A549 (cell line): Measurements from ENCODE around the gene LAPTM5. TPM values are rescaled to one million over a fixed set of nuclear protein-coding genes. Genes with fewer than 3 reads are reported as not detected.

Source experiments
- ATAC-seq, 2 experiments: fragments of 200-7000 bp in 1 of 2; fragments of >200 bp in 1 of 2; cut with Nextera tagmentation in 1 of 2; cut with Tn5 transposase in 1 of 2; 3 replicates each; pipeline versions ENCODE4 v1.8.0 to v1.9.1; 2018 to 2020; ENCODE audit warnings: mild to moderate bottlenecking in 1 of 2, moderate library complexity in 1 of 2
- CTCF ChIA-PET: fragments of 300-600 bp; sonication (Branson Sonifier 250); formaldehyde crosslinking; extraction: SDS; loops from one replicate; lab custom pipeline; 2021; ENCODE audit warnings: antibody characterized with exemption, inconsistent platforms; lab: Yijun Ruan, JAX
- POLR2A ChIA-PET: fragments of 350-600 bp; formaldehyde crosslinking; extraction: SDS; loops from one replicate; lab custom pipeline; 2021; ENCODE audit warnings: antibody characterized with exemption, inconsistent platforms; lab: Yijun Ruan, JAX
- DNase-seq, 2 experiments: peaks; one replicate each; pipeline versions ENCODE4 v3.0.0 to v3.0.0-alpha.2; 2011 to 2016; ENCODE audit warnings: low read depth in 1 of 2, low spot score in 1 of 2
- FAIRE-seq: peaks from 2 replicates; lab custom pipeline; 2011; peaks lifted over from hg19 to GRCh38; lab: Jason Lieb, UNC
- H3K27ac ChIP-seq, 2 experiments: fragments of >200 bp; sonication (Bioruptor Twin); formaldehyde crosslinking; 3 replicates each; pipeline ENCODE4 v1.5.1; 2016 to 2017
- H3K4me1 ChIP-seq: fragments of >200 bp; sonication (Bioruptor Twin); formaldehyde crosslinking; 3 replicates; pipeline ENCODE4 v1.6.1; 2016
- H3K4me2 ChIP-seq: fragments of >200 bp; sonication (Bioruptor Twin); formaldehyde crosslinking; 3 replicates; pipeline ENCODE4 v1.6.1; 2016
- H3K4me3 ChIP-seq: fragments of >200 bp; sonication (Bioruptor Twin); formaldehyde crosslinking; 3 replicates; pipeline ENCODE4 v1.5.1; 2016
- H3K9me3 ChIP-seq: fragments of >200 bp; sonication (Bioruptor Twin); formaldehyde crosslinking; 3 replicates; pipeline ENCODE4 v1.6.1; 2016
- ATOH8 ChIP-seq: fragments of 250-450 bp; sonication (Bioruptor Pico); IDR thresholded peaks from 2 replicates; pipeline ENCODE4 v1.5.0; 2020; ENCODE audit warnings: low read depth, mild to moderate bottlenecking, moderate library complexity
- BHLHE40 ChIP-seq: IDR thresholded peaks from 2 replicates; pipeline ENCODE4 v1.6.1; 2012; ENCODE audit warnings: low read depth, low read length, inconsistent platforms
- EHF ChIP-seq: fragments of 250-450 bp; sonication (Bioruptor Pico); IDR thresholded peaks from 2 replicates; pipeline ENCODE4 v1.5.0; 2020; ENCODE audit warnings: mild to moderate bottlenecking
- FOSL2 ChIP-seq, 2 experiments: fragments of 450-650 bp in 1 of 2; fragments of >200 bp in 1 of 2; sonication (Bioruptor Twin) in 1 of 2; formaldehyde crosslinking; IDR thresholded peaks; 2 replicates each; pipeline versions ENCODE4 v1.5.0 to v1.6.1; 2016 to 2020; ENCODE audit warnings: mild to moderate bottlenecking in 1 of 2, moderate library complexity in 1 of 2
- FOXS1 ChIP-seq: fragments of 250-450 bp; sonication (Bioruptor Pico); IDR thresholded peaks from 2 replicates; pipeline ENCODE4 v1.5.0; 2020; ENCODE audit warnings: mild to moderate bottlenecking, moderate library complexity
- HDAC2 ChIP-seq: fragments of 200-600 bp; sonication (generic); IDR thresholded peaks from 2 replicates; pipeline ENCODE4 v1.6.1; 2016
- HES2 ChIP-seq: fragments of >200 bp; sonication (Bioruptor Twin); formaldehyde crosslinking; IDR thresholded peaks from 2 replicates; pipeline ENCODE4 v1.6.1; 2016
- HEYL ChIP-seq: fragments of 250-450 bp; sonication (Bioruptor Pico); IDR thresholded peaks from 2 replicates; pipeline ENCODE4 v1.8.0; 2021; ENCODE audit warnings: mild to moderate bottlenecking, moderate library complexity
- HOXB5 ChIP-seq: fragments of 250-450 bp; sonication (Bioruptor Pico); IDR thresholded peaks from 2 replicates; pipeline ENCODE4 v1.5.0; 2020; ENCODE audit warnings: mild to moderate bottlenecking, moderate library complexity
- JUNB ChIP-seq: fragments of >200 bp; sonication (Bioruptor Twin); formaldehyde crosslinking; IDR thresholded peaks from 2 replicates; pipeline ENCODE4 v1.6.1; 2016
- KDM1A ChIP-seq: fragments of 200-600 bp; sonication (generic); IDR thresholded peaks from 2 replicates; pipeline ENCODE4 v1.6.1; 2016; ENCODE audit warnings: low read depth, mild to moderate bottlenecking
- KDM5A ChIP-seq: fragments of 200-600 bp; sonication (generic); IDR thresholded peaks from 2 replicates; pipeline ENCODE4 v1.6.1; 2016; ENCODE audit warnings: antibody characterized with exemption, mild to moderate bottlenecking
- MAFK ChIP-seq: fragments of 450-650 bp; IDR thresholded peaks from 2 replicates; pipeline ENCODE4 v1.6.1; 2014; ENCODE audit not compliant: partially characterized antibody
- MAZ ChIP-seq: fragments of 150-350 bp; IDR thresholded peaks from 2 replicates; pipeline ENCODE4 v1.6.1; 2014; ENCODE audit warnings: antibody characterized with exemption, low read depth, low read length, borderline replicate concordance
- MYC ChIP-seq: IDR thresholded peaks from 2 replicates; pipeline ENCODE4 v1.6.1; 2012; ENCODE audit warnings: mild to moderate bottlenecking, inconsistent platforms, low read length, improper control_type of control experiment, borderline replicate concordance
- NR3C1 ChIP-seq: fragments of >200 bp; sonication (Bioruptor Twin); formaldehyde crosslinking; IDR thresholded peaks from 3 replicates; pipeline ENCODE4 v1.6.1; 2017
- PBX3 ChIP-seq: IDR thresholded peaks from 2 replicates; pipeline ENCODE4 v1.6.1; 2012
- RAD21 ChIP-seq, 2 experiments: fragments of >200 bp in 1 of 2; sonication (Bioruptor Twin) in 1 of 2; formaldehyde crosslinking in 1 of 2; IDR thresholded peaks in 1 of 2; conservative IDR thresholded peaks in 1 of 2; 2 replicates in 1 of 2; 3 replicates in 1 of 2; pipeline ENCODE4 v1.6.1; 2012 to 2018; ENCODE audit warnings: inconsistent platforms in 1 of 2
- RARB ChIP-seq: fragments of 250-450 bp; sonication (Bioruptor Pico); IDR thresholded peaks from 2 replicates; pipeline ENCODE4 v1.8.0; 2021; ENCODE audit warnings: mild to moderate bottlenecking, moderate library complexity
- RCOR1 ChIP-seq: fragments of 150-350 bp; IDR thresholded peaks from 2 replicates; pipeline ENCODE4 v1.6.1; 2014; ENCODE audit warnings: antibody characterized with exemption, low read length, low read depth
- RFX5 ChIP-seq: fragments of 450-650 bp; IDR thresholded peaks from 2 replicates; pipeline ENCODE4 v1.7.1; 2014; ENCODE audit warnings: antibody characterized with exemption, mild to moderate bottlenecking, moderate library complexity
- SMC3 ChIP-seq: fragments of >200 bp; sonication (Bioruptor Twin); formaldehyde crosslinking; IDR thresholded peaks from 3 replicates; pipeline ENCODE4 v1.6.1; 2018; ENCODE audit warnings: inconsistent platforms
- ZNF302 ChIP-seq: fragments of 250-450 bp; sonication (Bioruptor Pico); IDR thresholded peaks from 2 replicates; pipeline ENCODE4 v1.9.0; 2021; ENCODE audit warnings: inconsistent platforms, mild to moderate bottlenecking, moderate library complexity
- WGBS: methylation state at CpG from one replicate; pipeline ENCODE4 v1.1.6; 2017; ENCODE audit errors: missing lambda C conversion rate; 5-methylcytosine and 5-hydroxymethylcytosine counted together
- polyA plus RNA-seq, 4 experiments: library from polyadenylated mRNA; depleted of rRNA in 3 of 4; stranded (reverse); fragments of >200 nt; fragmentation: RNase III in 1 of 4; extraction: RNeasy Plus Mini Kit Qiagen cat#74134 plus additional on column Dnase treatment in 1 of 4; gene quantifications; 2 replicates in 3 of 4; 3 replicates in 1 of 4; pipeline ENCODE4 v1.2.3, GENCODE V29; 2011 to 2017

LAPTM5 gene
- polyA plus RNA-seq, 2 of the 4 experiments (the other 2 are of a cell fraction): 0.06 to 0.22 TPM

- H3K4me3 ChIP-seq: no peak overlapping the region
- no peaks in the 10 kb centered on the region for H3K9me3 ChIP-seq
- ChIA-PET CTCF (interaction anchor here (0.6 to 2.7 kb wide), 2 partner anchors 11 to 306 kb away, joined by 3 to 33 read pairs; no protein-coding TSS in a partner anchor), POLR2A (no interaction called here)
- H3K27ac ChIP-seq: no peak overlapping the region
- TF ChIP-seq MYC (no peak), KDM1A (no peak), FOSL2 (IDR thresholded peaks at IDR 0.05) (no peak), FOSL2 (CRISPR knock-in tag; IDR thresholded peaks at IDR 0.05) (no peak), RCOR1 (no peak), PBX3 (no peak), BHLHE40 (no peak), FOXS1 (CRISPR knock-in tag) (no peak), SMC3 (no peak)
- 64% methylated on average over 10 of the region's 10 CpGs for WGBS
- FAIRE-seq: no peak
- no peaks in the 10 kb centered on the region for H3K4me1 ChIP-seq
- no peak for DNase-seq
- no peak overlapping the region for H3K4me2 ChIP-seq
- ATAC-seq: no peak
Measured at GRCh38 chr1:30731109-30731805, 26.3 kb downstream of the LAPTM5 start.

GRCh38 chr1:30730346-30731108 lies 27.0 kb downstream of the LAPTM5 start:
- no peak overlapping the region for H3K27ac ChIP-seq
- DNase-seq (no peak), ATAC-seq (no peak), FAIRE-seq (no peak)
- CTCF ChIA-PET: interaction anchor here (0.7 to 2.7 kb wide), 3 partner anchors 10 to 181 kb away, joined by 3 to 33 read pairs (median 8); no protein-coding TSS in a partner anchor
- H3K4me1 ChIP-seq: no peaks in the 10 kb centered on the region
- no peak overlapping the region for H3K4me2 ChIP-seq
- no peak for TF ChIP-seq HDAC2
- no peak for TF ChIP-seq NR3C1
- no peak for TF ChIP-seq KDM1A
- TF ChIP-seq EHF (CRISPR knock-in tag): no peak
- no peak for TF ChIP-seq KDM5A
- no peak for TF ChIP-seq MAFK
- no peak for TF ChIP-seq ZNF302 (CRISPR knock-in tag)
- no peak for TF ChIP-seq HOXB5
- TF ChIP-seq MAZ: no peak
- TF ChIP-seq JUNB: no peak
- no peak for TF ChIP-seq RARB (CRISPR knock-in tag)
- TF ChIP-seq ATOH8 (CRISPR knock-in tag): no peak
- no peak for TF ChIP-seq PBX3
- TF ChIP-seq HEYL (CRISPR knock-in tag): no peak
- TF ChIP-seq HES2: no peak
- no peak for TF ChIP-seq RFX5
- no peak for TF ChIP-seq RAD21 (conservative IDR thresholded peaks at IDR 0.05 in 1 of 2, IDR thresholded peaks at IDR 0.05 in 1 of 2)
- WGBS: 77% methylated on average over 19 of the region's 23 CpGs
- no peak overlapping the region for H3K4me3 ChIP-seq
- POLR2A ChIA-PET: no interaction called here
- H3K9me3 ChIP-seq: no peaks in the 10 kb centered on the region
